ENCODE results near the gene POLR2E.
"Not testable (repeated sequence)": the region's sequence is repeated elsewhere in the genome, so short reads cannot be mapped to it uniquely, and the experiment has no call there.

Gene POLR2E

DNA sequence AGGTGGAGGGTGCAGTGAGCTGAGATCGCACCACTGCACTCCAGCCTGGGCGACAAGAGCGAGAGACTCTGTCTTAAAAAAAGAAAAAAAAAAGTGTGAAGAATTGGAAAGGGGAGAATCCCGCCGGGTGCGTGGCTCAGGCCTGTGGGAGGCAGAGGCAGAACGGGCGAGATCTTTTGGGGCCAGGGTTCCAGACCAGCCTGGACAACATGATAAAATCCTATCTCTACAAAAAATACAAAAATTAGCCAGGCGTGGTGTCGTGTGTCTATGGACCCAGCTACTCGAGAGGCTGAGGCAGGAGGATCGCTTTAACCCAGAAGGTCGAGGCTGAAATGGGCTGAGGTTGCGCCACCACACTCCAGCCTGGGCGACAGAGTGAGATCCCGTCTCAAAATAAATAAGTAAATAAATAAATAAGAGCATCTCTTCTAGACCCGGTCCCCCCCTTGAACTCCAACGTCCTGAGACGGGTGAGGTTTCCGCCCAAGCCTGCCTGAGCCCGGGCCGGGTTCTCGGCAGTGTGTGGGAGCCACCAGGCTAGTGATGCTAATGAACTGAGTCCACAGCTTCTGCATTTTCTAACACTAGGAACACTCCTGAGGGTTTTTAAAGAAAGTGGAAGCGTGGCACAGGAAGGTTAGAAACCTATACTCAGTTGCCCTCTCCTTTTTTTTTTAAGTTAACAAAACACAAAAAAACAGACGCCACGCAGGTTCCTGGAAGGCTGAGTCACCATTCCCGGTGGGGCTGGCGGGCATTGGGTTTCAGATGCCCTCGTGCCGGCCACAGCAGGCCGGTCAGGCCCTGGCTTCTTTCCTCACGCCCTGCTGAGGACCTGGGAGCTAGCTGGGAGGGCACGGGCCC is 30.7 kb upstream of the POLR2E start:
- DNase-seq = peak; percentile 61

DNA sequence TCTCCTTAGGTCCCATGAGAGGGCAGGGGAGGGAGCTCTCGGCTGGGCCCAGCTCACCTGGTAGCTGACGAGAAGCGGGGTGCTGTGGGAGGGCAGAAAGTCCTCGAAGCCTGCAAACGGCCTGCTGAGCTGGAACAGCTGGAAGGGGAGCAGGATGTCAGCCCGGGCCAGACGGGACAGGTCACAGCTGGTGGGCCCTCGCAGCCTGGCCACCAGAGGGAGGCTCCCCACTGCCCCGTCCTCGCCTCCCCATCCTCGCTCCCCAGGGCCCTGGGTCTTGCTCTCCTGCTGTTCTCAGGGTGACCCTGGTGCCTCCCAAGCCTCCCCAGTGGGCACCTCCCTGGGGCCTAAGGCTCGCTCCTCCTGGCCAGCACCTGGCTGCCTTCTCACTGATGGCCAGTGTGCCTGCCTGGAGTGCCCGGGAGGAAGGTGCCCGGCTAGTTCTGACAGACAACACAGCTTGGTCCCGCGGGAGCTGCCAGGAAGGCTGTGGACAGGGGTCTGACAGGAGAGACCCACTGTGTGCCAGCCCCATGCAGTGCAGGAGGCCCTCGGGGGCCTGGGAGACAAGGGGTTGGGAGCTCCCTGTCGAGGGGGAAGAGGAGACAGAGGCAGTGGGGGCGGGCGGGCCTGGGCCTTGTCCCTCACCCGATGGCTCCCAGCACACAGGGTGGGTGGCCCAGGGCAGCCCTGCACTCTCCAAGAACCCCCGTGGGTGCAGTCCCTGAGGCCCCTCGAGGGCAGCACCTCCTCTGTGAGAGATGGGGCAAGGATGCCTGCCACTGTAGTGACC is 28.9 kb upstream of the POLR2E start:
- DNase-seq = no peak

DNA sequence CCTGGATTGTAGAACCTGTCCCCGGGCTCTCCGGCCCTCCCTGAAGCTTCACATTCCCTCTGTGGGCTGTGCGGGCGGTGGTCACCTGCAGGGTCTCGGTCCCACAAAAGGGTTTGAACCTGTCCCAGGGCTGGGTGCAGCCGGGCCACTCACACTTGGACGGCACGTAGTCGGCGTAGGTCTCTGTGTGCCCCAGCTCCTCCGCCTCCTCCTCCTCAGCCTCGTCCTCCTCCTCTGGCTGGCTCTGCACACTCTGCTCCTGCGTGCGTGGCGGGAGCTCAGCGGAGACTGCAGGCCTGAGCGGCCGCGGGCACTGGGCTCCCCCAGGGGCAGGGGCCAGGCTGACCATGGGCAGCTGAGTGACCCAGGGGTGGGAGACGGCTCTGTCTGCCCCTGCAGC is 28.2 kb upstream of the POLR2E start:
- DNase-seq = no peak

DNA sequence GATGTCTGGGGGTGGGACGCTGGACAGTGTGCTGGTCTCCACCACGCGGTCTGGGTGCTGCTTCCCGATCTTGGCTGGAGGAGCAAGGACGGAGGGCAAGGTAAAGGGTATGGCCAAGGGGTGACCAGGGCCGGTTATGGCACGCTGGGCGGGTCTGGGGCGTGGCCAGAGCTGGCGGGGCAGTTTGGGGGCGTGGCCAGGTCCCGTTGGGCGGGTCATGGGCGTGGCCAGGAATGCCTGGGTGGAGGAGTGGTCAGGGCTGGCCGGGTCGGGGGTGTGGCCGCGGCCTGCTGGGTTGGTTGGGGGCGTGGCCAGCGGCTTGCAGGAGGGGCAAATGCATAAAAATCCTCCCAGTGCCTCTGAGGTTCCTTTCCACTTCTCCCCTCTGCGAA is 27.8 kb upstream of the POLR2E start:
- peak; percentile 55 for DNase-seq

DNA sequence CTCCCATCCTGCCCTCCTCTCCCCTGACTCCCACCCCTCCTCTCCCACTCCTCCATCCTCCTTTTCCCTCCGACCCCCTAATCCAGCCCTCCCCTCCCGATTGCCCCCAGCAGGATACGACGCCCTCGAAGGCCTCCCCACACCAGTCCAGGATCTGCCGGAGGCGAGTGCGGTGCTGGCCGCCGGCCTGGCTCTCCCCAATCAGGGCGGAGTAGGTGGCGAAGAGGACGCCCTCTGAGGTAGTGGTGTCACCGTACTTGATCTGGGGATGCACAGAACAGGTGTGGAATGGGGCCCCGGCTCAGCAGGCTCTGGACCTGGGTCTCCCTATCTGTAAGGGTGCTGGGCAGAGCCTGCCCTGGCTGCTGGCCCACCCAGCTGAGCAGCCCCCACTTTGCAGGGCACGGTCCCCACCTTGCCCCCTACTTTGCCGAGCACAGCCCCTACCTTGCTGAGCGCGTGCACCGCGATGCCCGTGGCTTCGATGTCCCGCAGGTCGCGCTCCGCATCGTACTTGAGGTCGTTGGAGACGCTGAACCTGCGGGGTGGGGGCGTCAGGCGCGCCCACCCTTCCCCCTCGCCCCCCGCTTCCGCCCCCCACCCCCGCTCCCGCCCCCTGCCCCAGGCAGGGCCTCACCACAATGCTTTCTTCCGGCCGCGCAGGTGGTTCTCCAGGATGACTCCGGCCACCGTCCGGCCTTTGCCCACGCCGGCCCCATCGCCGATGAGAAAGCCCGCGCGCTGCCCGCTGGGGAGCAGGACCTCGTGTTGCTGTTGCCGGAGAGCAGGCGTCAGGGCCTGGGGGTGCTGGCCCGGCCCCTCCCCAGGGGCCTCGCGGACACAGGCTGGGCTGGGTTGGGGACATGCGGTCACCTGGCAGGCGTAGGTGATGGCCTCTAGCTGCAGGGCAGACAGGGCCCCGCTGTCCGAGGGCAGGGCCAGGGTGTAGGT is 27.1 kb upstream of the POLR2E start:
- DNase-seq = no peak

DNA sequence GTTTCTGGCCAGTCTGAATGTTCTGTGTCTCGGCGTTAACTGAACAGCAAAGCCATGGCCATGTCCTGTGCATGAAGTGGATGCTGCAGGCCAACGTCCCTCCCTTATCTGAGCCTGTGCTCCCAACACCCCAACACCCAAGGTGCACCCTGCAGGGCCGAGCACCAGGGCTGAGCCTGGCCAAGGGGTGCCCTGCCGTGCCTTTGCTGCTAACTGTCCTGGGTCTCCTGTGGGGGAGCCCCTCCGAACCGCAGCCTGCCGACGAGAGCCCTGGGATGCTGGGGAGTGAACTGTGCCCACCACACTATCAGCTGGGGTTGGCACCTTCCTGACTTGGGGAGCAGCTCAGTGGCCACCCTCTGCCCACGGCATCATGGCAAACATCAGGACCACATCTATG is 26.2 kb upstream of the POLR2E start:
- DNase-seq = no peak

DNA sequence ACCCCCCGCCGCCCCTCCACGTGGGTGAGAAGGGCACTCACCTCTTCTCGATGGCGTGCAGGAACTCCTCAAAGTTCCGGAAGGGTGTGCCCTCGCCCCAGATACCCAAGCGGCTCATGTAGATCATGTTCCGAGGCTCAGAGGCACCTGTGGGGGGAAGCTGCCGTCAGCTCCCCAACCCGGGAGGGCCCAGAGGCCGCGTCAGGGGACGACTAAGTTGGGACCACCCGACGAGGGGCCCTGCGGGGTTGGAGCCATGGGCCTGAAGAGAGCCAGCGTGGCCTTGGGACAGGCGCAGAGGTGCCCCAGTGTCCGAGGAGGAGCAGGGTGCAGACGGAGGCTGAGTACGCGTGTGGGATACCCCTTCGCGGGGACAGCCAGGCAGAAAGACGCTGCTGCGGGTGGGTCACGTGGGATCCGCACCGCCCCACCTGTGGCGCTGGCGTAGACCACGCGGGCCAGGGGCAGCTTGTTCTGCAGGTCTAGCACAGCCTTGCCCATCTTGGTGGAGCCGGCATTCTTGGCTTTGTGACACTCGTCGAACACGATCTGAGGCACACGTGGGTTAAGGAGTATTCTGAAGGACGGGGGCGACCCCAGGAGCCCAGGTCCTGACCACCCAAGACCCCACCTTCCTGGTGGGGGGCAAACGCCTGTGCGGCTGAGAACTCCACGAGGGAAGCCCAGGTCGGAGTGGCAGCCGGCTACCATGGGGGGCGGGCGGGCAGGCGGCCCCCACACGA is 24.5 kb upstream of the POLR2E start:
- DNase-seq = no peak

DNA sequence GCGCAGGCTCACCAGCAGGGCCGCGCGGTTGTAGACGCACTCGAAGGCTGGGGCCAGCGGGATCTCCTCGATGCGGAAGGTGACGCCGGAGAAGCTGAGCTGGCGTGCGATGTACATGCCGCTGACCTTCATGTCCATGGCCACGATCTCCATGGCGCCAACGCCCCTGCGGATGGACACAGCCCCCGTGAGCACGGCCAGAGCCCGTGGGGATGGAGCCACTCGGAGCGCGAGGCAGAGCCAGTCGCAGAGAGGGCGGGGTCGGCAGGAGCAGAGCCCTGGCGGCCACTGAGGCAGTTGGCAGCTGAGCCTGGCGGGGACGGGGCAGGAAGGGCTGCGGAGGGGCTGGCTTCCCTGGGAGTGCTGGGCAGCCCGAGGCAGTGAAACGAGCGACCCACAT is 23.8 kb upstream of the POLR2E start:
- DNase-seq = no peak

DNA sequence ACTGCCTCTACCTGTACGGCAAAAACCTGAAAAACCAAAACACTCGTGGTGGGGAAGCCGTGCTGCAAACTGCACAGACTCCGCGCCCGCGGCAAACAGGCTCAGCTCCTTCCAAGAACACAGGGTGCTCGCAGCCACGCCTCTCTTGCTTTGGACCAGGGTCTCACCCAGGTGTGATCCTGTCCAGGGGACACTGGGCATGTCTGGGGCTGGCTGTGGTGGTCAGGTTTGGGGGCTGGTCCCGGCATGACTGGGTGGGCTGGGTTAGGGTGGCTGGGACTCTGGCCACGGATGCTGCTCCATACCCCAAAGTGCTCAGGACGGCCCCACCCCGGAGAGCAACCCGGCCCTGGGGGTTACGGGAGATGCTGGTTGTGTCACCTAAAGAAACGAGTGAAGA is 22.5 kb upstream of the POLR2E start:
- DNase-seq = no peak

DNA sequence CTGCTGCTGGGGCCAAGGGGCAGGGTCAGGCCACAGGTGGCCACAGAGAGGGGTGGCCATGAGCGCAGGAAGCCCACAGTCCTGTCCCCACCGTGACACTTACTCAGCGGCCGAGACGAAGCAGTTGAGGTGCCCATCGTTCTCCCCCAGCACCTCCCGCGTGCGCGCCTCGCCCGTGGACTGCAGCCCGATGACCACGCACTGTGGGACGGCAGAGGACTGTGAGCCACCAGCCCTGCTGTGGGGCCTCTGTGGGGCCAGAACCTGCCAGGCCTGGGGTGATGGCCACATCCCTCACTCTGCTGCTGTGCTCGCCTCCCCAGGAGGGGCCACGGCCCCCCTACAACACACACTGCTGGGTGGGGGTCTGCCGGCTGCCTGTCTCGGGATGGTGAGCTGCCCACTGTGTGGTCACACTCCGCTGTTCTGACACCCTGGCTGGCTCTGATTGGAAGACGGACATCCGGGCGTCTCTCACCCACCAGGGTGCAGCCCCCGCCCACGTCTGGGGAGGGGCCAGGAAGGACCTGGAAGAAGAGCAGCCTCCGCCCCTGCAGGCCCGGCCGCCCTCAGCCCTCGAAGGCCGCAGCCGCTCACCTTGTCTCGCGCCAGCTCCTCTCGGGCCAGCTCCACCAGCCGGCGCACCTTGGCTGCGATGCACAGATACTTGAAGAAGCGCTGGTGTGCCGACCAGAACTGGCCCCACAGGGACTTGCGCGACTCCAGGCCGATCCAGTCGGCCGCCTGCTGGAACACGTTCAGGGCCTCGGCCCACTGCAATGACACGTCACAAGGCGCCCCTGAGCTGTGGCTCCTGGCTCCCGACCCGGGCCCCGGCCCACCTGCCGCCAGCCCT is 21.8 kb upstream of the POLR2E start:
- DNase-seq = no peak

DNA sequence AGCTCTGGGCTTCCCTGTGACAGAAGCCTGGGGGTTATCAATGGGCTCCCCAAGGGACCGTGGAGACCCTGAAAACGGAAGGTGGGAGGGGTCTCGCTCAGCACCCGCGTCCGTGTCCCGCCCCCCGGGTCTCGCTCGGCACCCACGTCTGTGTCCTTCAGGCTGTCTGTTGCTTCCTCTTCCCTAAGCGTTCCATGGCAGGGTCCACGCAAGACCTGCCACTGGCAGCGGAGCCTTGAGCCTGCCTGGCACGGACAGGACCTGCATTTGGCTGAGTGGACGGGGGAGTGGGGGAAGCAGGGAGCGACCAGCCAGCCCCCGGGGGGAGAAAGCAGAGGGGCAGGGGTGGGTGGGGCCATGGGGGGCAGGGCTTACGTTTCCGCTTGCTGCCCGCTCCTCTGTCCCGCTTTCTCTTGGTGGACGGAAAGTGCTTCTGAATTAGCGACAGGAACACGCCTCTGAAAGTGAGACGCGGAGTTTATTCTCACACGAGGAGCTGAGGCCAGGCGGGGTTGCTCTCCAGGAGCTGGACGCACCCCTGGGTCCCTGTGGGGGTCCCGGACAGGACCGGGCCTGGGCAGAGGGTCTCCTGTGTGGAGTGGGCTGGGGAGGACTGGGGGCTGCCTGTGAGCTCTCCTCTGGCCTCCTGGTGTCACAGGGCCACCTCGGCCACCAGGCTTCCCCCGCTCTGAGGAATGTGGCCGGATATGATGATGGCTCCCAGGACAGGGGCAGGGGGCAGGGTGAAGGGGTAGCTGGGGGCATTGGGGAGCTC is 20.7 kb upstream of the POLR2E start:
- DNase-seq = no peak

DNA sequence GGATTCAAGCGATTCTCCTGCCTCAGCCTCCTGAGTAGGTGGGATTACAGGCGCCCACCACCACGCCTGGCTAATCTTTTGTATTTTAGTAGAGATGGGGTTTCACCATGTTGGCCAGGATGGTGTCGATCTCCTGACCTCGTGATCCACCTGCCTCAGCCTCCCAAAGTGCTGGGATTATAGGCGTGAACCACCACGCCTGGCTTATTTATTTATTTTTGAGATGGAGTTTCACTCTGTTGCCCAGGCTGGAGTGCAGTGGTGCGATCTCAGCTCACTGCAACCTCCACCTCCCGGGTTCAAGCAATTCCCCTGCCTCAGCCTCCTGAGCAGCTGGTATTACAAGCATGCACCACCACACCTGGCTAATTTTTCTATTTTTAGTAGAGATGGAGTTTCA is 19.6 kb upstream of the POLR2E start:
- DNase-seq = not testable (repeated sequence)

DNA sequence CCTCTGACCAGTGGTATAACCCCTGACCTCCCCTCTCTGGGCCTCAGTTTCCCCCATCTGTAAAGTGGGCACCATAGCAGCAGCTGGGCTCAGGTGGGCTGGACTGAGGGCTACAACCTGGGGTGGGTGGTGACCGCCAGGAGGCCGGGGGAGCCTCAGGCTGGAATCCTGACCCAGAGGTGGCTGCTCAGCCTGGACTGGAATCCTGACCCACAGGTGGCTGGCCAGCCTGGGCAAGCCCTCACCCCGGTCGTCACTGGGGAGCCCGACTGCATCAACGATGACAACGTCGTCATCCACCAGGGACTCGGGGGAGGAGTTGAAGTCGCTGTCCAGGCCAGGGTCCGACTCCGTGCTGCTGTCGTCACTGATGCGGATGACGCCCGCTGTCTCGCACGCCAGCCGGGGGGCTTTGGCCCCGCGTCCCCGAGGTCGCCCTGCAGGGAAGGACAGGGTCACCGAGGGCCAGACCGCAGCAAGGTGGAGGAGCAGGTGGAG is 18.9 kb upstream of the POLR2E start:
- no peak for DNase-seq

DNA sequence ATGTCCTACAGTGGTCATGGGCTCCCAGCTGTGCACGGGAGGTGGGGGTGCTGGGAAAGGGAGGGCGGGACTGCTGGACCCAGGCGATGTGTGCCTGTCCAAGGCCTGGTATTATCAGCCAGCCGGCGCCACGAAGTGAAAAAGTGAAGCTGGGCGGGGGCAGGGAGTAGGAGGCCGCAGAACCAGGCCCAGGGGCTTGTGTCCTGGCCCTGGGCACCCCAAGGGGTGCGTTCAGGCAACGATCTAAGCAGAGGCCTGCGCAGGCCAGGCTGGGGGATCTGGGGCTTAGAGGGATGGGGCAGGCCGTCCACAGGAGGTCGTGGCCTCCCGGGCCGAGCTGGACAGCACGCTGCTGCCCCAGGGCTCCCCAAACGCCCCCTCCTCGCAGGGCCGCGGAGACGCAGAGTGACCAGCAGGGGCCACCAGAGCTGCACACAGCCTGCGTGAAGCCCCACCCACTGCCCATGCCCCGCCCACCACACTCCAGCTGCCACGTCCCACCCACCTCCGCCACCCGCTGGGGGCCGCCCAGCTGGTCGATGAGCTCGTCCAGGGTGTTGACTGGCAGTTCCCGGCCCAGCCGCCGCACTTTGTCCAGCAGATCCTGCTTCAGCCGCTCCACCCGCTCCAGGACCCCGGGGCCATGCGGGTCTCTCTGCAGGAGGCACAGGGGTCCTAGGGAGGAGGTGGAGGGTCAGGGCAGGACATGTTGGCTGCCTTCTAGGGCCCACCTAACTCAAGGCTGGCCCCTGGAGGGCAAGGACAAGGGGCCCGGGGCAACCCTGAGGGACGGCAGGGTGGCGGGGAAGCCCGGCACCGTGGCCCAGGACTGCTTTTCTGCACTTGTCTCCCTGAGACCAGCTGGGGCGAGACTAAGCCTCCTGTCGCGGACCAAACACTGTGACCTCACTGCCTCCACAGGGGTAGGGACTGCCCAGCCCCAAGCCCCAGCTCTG is 18.1 kb upstream of the POLR2E start:
- peak; percentile 86 for DNase-seq

DNA sequence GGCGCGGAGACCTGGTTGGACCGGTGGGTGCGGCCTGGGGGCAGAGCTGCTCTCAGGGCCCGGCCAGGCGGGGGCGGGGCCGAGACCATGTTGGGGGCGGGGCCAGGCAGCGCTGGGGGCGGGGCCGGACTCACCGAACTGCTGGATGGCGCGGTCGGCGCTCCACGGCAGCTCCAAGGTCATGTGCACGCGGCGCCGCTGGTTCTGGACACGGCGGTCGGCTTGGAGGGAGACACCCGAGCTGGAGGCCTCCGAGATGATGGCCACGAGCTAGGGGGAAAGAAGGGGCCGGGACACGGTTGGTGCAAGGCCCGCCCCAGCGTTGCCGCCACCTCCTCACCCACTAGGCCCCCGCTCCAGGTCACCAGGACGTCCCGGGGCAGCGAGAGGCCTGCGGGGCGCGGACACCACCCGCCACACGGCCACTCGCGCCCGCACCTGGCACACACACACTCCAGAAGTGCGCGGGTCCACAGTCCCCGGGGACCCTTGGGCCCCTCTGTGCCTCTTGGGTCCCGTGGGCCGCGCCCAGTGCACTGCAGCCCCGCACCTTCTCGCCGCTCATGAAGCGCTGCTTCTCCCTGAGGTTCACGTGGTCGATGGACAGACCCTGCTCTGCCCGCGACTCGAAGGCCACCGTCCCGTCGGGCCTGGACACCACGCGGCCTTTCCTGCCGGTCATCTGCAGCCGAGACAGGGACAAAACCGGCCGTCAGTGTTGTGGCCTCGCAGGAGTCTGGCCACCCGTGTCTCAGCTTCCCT is 17.3 kb upstream of the POLR2E start:
- DNase-seq = no peak

DNA sequence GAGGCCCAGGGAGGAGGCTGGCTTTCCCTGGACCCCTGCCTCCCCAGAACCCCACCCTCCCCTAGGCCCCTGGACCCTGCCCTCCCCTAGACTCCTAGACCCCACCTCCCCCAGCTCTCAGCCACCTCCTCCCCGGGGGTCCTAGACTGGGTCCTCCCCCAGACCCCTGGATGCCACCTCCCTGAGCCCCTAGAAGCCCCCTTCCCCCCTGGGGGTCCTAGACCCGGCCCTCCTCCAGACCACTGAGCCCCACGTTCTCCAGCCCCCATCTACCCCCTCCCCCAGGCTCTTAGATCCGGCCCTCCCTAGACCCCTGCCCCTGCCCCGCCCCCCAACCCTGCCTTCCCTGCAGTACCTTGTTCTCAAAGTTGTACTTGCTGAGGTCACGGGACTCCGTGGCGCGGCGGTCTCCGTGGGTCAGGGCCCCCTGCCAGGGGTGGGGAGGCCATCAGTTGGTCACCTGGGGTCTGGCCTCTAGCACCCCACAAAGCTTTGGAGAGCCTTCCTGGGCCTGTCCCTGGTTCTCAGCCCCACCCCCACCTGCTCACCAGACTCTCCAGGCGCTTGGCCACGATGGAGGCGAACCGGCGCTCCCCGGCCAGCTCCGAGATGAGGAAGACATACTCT is 16.6 kb upstream of the POLR2E start:
- DNase-seq = no peak

DNA sequence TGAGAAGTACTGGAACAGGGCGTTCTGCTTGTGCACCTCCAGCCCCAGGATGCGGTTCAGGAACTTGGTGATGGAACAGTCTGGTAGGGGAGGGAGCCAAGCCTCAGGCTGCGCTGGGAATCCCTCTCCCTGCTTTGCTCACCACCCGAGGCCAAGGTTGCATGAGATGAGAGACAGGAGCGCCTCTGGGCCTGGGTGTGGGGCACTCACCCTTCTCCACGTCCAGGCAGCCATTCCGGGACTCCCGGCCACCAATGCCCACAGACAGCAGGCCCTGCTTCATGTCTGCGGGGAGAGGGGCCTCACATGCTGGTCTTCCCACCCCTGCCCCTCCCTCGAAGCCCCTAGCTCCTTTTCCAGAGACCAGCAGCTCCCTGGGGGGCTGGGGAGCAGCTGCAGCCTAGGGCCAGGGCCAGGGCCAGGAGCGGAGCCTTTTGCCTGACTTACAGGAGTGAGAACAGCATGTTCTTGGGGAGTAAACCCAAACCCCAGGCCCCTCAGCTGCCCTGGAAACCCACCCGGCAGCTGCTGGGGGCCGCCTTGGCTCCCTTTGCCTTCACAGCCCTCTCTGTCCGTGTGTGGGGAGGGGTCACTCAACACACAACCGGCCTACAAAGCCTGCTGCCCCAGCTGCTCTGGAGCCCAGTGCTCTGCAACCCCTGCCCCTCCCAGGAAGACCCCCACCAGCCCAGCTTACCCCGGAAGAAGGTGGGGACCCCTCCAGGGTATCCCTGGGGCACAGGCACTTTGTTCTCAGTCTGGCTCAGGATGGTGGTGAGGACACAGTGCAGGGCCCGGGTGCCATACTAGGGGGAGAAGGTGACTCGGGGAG is 15.8 kb upstream of the POLR2E start:
- DNase-seq = no peak

Measured in MV-4-11 (cell line).